ENCODE results near the gene UNC80. TPM values are rescaled to one million over a fixed set of nuclear protein-coding genes. Genes with fewer than 3 reads are reported as not detected.
A peak's percentile ranks its signal among the peaks of the same experiment; 100 is the strongest.

The UNC80 gene
- total RNA-seq, 1 donor from 2014 or later = not detected

DNA sequence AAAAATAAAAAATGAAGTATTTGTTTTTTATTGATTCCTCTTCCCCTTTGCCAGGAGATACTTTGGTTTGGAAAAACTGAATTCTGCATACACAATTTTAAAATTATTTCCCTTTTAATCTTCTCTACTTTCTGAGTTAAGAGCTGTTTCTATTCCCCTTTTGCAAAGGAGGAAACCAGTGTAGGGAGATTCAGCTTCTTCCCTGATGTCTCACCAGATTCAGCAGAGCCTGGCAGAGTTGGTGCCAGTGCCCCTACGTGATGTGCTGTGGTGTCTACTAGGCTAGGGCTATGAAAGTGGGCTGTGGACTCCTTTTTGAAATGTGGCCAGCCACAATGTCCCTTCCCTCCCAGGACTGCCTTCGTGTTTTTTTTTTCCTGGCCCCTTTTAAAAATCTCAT lies 233.2 kb downstream of the UNC80 start:
- ATAC-seq (no peak), DNase-seq (ENCODE audit: low spot score) (no peak)

DNA sequence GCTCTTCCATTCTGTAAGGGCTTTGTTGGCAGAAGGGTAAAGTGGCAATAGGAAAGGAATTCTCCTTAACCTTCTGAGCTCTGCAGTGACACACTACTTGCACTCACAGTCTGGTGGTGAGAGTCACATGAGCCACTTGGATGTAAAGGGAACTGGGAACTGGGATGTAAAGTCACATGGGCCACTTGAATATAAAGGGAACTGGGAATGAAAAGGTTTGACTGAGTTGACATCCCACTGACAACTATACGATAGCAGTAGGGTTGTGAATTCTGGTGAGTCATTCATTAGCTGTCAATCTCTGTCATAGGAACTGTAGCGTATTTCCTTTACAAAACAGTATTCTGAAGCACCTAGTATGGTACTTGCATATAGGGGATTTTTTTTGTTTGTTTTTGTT lies 236.3 kb downstream of the UNC80 start:
- DNase-seq (ENCODE audit: low spot score) = no peak
- ATAC-seq = no peak

DNA sequence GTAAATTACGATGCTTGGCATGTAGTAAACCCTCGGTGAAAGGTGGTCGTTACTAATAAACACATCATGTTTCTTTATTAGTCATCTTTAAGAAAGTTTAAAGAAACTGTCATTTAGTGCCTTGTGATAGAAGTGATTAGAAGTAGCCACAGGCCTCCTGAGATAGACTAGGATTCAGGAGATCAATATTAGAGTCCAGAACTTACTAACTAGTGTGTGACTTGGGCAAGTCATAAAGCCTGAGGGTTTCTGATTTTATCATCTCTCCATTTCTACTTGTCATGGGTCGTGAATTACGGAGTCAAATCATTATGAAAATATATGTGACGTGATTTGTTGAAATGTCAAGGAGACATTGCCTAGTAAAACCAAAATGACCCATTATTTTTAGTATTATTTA lies 237.5 kb downstream of the UNC80 start:
- ATAC-seq (no peak), DNase-seq (ENCODE audit: low spot score) (no peak)

DNA sequence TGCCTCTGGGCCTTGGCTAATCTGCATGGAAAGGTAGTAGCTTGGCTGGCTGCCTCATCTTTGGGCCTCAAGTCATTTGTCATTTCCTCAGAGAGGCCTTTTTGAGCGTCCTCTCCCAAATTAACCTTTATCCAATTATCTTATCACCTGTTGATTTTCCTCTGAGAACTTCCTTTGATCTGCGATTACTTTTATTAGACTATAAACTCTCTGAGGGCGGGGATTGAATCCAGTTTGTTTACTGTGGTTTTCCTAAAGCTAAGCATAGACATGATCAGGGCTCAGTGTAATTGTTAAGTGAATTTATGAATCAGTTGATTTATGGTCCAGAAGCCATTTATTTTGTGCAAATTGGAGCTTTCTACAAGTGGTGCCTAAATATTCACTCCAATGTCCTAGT lies 238.3 kb downstream of the UNC80 start:
- ATAC-seq = no peak
- DNase-seq (ENCODE audit: low spot score) = no peak

DNA sequence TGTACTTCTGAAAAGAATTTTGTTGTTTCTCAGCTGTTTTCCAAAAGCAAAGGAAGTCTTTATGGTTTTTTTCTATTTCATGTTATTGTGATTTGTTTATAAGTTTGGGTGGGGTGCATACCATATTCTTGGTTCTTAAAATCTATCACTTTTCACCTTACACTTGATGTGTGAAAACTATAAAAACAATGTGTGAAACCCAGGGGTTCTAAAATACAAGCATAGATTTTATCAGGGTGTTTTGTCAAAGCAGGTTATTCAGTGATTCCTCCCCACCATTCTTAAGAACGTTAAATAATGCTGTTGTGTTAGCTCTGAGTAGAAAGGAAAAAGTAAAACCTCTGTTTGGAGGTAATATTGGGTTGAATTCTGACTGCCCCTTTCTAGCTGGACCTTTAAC lies 248.5 kb downstream of the UNC80 start:
- ATAC-seq = no peak
- DNase-seq (ENCODE audit: low spot score) = no peak

DNA sequence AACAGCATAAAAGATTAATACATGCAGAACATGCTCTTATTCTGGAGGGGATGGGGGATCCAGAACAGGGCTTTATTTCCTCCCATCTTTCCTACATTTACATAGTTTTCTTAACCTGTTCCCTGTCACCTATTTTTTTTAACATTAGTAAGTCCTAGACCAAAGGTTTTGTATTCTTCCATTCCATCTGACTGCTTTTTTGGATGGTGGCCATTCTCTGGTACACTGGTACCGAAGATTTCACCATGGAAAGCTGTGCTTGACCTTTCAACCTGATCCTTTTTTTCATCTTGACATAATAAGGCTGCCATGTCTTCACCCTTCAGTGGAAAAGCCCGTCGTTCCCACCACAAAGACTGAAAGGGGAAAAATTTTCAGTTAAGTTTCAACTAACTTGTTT lies 251.2 kb downstream of the UNC80 start:
- DNase-seq (ENCODE audit: low spot score) (no peak), ATAC-seq (peak; percentile 54)

DNA sequence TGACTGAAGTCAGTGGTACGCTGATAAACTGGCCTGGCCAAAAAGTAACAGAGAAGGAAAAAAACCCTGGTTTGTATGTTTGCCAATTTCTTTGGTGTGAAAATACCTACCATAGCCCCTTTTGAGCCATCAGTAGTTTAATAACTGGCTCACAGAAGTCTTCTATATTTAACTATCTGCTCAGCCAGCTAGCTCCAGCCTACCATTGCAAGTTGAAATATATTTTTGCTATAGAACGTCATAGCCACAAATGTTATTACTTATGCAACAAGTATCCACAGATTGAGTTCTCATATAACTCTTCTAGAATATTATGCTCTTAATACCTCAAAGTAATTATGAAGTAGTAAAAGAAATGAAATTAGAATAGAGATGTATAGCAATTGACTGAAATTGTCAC lies 256.0 kb downstream of the UNC80 start:
- DNase-seq (ENCODE audit: low spot score) = no peak
- ATAC-seq = no peak

DNA sequence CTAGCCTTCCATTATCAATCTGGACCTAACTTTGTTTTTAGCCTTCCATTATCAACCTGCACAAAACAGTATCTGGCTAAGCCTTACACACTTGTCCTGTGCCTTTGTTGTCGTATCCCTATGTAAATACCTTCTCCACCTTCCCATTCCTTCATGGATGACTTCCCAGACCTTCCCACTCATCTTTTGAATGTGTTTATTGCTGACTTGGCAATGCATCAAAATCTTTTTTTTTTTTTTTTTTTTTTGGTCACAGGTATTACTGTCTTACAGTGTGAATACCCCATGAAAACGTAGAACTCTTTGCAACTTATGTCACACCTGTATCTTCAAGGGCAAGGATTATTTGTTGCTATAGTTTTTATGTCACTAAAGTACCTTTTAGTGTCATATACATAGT lies 256.5 kb downstream of the UNC80 start:
- ATAC-seq = no peak
- no peak for DNase-seq (ENCODE audit: low spot score)

DNA sequence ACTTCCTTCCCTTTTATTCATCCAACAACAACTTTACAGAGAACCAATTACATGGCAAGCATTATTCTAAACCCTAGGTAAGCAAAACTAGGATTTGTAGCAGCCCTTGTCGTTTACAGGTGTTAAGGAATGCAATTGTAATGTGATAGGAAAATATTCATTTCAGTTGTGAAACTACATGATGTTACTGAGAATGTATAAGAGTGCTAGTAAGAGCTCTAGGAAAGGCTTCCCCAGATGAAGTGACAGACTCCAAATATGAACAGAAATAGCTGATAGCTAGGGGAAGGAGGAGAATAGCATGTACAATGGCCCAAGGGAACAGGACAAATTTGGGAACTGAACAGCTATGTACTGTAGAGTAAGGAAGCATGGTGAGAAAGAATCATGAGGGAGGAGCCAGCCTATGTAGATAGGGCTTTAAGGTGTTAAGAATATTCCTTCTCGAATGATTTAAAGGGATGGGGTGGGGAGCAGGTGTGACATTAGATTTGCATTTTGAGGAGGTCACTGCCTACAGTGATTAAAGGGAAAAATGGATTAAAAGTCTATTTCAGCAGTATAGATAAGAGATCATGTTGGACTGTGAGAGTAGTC lies 262.6 kb downstream of the UNC80 start:
- DNase-seq (ENCODE audit: low spot score) (no peak), ATAC-seq (no peak)

DNA sequence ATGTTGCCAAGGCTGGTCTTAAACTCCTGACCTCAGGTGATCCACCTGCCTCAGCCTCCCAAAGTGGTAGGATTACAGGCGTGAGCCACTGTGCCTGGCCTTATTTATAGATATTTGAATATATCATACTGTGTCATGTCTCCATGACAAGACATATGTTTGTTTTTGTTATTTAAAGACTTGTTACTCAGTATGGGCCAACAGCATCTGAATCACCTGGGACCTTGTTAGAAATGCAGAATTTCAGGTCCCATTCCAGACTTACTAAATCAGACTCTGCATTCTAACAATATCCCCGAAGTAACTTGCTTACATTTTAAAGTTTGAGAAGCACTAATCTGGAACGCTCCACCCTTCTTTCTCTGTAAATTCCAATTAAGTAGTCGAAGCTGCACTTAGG lies 264.0 kb downstream of the UNC80 start:
- ATAC-seq (no peak), DNase-seq (ENCODE audit: low spot score) (no peak)

DNA sequence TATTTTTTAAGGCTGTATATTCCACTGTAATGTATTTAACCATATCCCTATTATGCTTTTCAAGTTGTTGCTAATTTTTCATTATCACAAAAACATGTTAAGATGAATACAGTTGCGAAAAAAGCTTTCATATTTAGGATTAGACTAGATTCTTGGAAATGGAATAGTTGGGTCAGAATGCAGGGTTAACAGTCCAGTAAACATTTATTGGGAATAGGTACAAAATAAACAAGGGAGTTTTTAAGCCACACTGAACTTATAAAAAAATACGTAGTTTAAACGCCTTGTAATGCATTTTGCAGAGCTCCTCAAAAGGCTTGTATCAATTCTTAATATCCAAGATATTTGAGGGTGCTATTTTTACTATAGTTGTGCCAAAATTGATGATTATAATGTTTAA lies 266.4 kb downstream of the UNC80 start:
- no peak for DNase-seq (ENCODE audit: low spot score)
- ATAC-seq = peak; percentile 53

DNA sequence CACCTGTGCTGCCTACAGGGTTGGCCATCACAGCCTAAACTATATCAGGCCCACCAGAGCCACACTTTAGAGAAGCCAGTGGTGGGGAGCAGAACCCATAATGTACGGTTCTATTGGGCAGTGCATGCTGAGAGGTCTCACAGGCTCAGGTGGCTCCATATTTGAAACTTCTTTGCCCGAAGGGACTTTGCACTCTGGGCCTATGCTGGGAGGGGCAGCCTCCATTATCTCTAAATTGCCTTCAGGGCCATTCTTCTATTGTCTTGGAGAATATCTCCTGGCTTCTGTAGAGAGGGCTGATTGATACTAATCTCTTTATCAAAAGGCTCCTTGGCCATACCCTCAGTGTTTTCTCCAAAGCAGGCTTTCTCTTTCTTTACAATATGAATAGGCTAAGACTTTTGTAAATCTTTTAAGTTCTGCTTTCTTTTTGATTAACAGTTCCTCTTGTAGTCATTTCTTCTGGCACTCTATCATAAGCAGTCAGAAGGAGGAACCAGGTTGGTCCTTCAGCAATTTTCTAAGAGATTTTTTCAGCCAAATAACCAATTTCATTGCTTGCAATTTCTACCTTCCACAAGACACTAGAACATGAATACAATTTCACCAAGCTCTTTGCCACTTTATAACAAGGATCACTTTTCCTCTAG lies 275.3 kb downstream of the UNC80 start:
- DNase-seq (ENCODE audit: low spot score) = no peak
- ATAC-seq = no peak

Other genes with a start within 250 kb of the UNC80 start
- gene RPE, start 230.8 kb downstream of the UNC80 start, total RNA-seq = 20.8 TPM